ENCODE data around the gene LEMD3. TPM values are rescaled to one million over a fixed set of nuclear protein-coding genes. Genes with fewer than 3 reads are reported as not detected.

LEMD3 gene
- 26.7 and 29.2 TPM in 2 replicates for total RNA-seq

GRCh38 chr12:65169320-65170208, at the start of gene LEMD3:
LEMD3 (plus strand) TSS chr12:65169583; CDS start chr12:65169597, 14 bp downstream.
- H3K27ac Mint-ChIP-seq = peak within 1 kb of the TSS; percentile 99
- H3K4me3 Mint-ChIP-seq (ENCODE audit: low read depth) = peak within 1 kb of the TSS; percentile 99
- intact Hi-C loops (cut with micrococcal nuclease) = loop anchor here (1.0 to 2.0 kb wide), 4 partner anchors 13 to 559 kb away; partner anchors contain the start of gene RASSF3
- H3K27me3 Mint-ChIP-seq (ENCODE audit: low read depth) = peaks cover 2% of the 10 kb centered on the region
- H3K9me3 Mint-ChIP-seq = no peaks in the 10 kb centered on the region
- H3K4me1 Mint-ChIP-seq (ENCODE audit: low read depth) = peaks cover 24% of the 10 kb centered on the region
- DNase-seq (ENCODE audit: low spot score) = peak; percentile 88
- peaks cover 25% of the 10 kb centered on the region for H3K36me3 Mint-ChIP-seq (ENCODE audit: low read depth)

GRCh38 chr12:65121049-65121955, 48.1 kb upstream of the LEMD3 start, which contains the start of gene WIF1:
WIF1 (minus strand) TSS chr12:65121305; CDS start chr12:65121191, 114 bp downstream.
- intact Hi-C loops (cut with micrococcal nuclease) = loop anchor here (5.0 kb wide), 2 partner anchors 111 to 229 kb away; no protein-coding TSS in a partner anchor
- H3K27me3 Mint-ChIP-seq (ENCODE audit: low read depth) = peaks cover 34% of the 10 kb centered on the region
- no peak within 1 kb of the TSS for H3K27ac Mint-ChIP-seq
- peak within 1 kb of the TSS; percentile 37 for H3K4me3 Mint-ChIP-seq (ENCODE audit: low read depth)
- H3K9me3 Mint-ChIP-seq = no peaks in the 10 kb centered on the region
- DNase-seq (ENCODE audit: low spot score) = no peak
- peaks cover 5% of the 10 kb centered on the region for H3K4me1 Mint-ChIP-seq (ENCODE audit: low read depth)
- no peaks in the 10 kb centered on the region for H3K36me3 Mint-ChIP-seq (ENCODE audit: low read depth)

- intact Hi-C loops (cut with micrococcal nuclease) = loop anchor here (5.0 kb wide), 2 partner anchors 110 to 230 kb away; no protein-coding TSS in a partner anchor
- H3K27me3 Mint-ChIP-seq (ENCODE audit: low read depth) = peaks cover 32% of the 10 kb centered on the region
- DNase-seq (ENCODE audit: low spot score) = no peak
- H3K9me3 Mint-ChIP-seq = no peaks in the 10 kb centered on the region
- peak overlapping the region; percentile 37 for H3K4me3 Mint-ChIP-seq (ENCODE audit: low read depth)
- no peaks in the 10 kb centered on the region for H3K36me3 Mint-ChIP-seq (ENCODE audit: low read depth)
- H3K27ac Mint-ChIP-seq = no peak overlapping the region
- peaks cover 5% of the 10 kb centered on the region for H3K4me1 Mint-ChIP-seq (ENCODE audit: low read depth)
These were observed 47.4 kb upstream of the LEMD3 start for GRCh38 chr12:65121956-65122469.

DNA sequence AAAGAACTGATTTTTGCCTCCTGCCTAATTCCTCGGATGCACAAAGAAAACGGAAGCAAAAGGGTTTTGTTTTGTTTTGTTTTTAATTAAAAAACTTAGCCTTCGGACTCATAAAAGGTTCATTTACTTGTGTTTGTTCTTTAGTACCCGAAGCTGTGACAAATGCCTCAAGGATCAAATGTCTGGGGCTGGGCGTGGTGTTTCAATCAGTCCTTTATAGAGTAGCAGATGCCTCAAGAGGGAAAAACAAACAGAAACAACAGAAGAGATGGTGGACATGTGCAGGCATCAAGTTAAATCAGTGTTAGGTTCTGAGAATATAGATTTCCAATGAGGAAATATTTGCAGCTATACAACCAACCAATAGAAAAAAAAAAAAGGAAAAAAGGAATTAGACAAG, 46.7 kb upstream of the LEMD3 start:
- Mint-ChIP-seq H3K9me3 (no peaks in the 10 kb centered on the region), H3K4me1 (ENCODE audit: low read depth) (peaks cover 5% of the 10 kb centered on the region), H3K27ac (no peak overlapping the region), H3K36me3 (ENCODE audit: low read depth) (no peaks in the 10 kb centered on the region), H3K4me3 (ENCODE audit: low read depth) (no peak overlapping the region), H3K27me3 (ENCODE audit: low read depth) (peaks cover 29% of the 10 kb centered on the region)
- intact Hi-C loops (cut with micrococcal nuclease) = loop anchor here (1.0 to 5.0 kb wide), 3 partner anchors 110 to 326 kb away; no protein-coding TSS in a partner anchor
- no peak for DNase-seq (ENCODE audit: low spot score)

DNA sequence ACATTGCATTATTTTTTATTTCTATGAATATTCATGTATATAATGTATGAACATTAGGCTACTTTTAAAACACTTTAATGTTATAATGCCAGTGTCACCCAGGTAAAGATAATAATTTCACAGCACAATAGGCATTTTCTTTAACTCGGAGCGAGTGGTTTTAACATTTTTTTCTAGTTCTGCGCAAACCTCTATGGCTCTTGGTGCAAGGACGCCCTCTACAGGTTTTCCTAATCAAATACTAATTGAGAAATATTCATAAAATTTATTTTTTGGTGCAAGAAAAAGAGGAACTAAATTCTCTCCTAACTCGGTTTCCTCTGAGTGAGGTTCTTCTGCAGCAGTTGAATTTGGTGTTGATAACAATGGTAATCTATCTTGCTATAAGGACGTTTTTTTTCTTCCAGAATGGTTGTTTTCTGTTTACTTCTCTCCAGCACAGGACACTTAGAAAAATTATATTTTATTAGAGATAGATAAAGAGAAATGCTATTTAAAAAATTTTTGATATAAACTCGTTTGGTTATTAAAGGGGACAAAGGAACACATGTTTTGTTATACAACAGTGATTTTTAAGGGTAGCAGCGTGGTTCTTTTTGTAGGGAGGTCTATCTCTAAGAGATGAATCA, 45.8 kb upstream of the LEMD3 start:
- Mint-ChIP-seq H3K9me3 (no peaks in the 10 kb centered on the region), H3K4me3 (ENCODE audit: low read depth) (no peak overlapping the region), H3K4me1 (ENCODE audit: low read depth) (peaks cover 5% of the 10 kb centered on the region), H3K36me3 (ENCODE audit: low read depth) (no peaks in the 10 kb centered on the region), H3K27ac (no peak overlapping the region), H3K27me3 (ENCODE audit: low read depth) (peaks cover 27% of the 10 kb centered on the region)
- intact Hi-C loops (cut with micrococcal nuclease) = loop anchor here (1.0 to 5.0 kb wide), 3 partner anchors 109 to 327 kb away; no protein-coding TSS in a partner anchor
- DNase-seq (ENCODE audit: low spot score) = no peak

DNA sequence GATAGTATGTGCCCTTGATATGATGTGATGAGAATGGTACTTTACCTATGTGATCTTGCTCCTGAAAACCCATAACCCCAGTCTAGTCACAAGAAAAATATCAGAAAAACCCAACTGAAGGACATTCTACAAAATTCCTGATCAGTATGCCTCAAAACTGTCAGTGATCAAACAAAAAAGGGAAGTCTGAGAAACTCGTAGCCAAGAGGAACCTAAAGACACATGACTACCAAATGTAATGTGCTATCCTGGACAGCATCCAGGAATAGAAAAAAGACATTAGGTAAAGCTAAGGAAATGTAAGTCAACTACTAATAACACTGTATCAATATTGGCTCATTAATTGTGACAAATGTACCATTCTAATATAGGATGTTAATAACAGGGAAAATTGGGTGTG, 44.1 kb upstream of the LEMD3 start:
- intact Hi-C loops (cut with micrococcal nuclease) = no loop called here
- Mint-ChIP-seq H3K9me3 (no peaks in the 10 kb centered on the region), H3K4me1 (ENCODE audit: low read depth) (peaks cover 5% of the 10 kb centered on the region), H3K4me3 (ENCODE audit: low read depth) (no peak overlapping the region), H3K36me3 (ENCODE audit: low read depth) (no peaks in the 10 kb centered on the region), H3K27ac (no peak overlapping the region), H3K27me3 (ENCODE audit: low read depth) (peaks cover 25% of the 10 kb centered on the region)
- DNase-seq (ENCODE audit: low spot score) = no peak

- Mint-ChIP-seq H3K36me3 (ENCODE audit: low read depth) (no peaks in the 10 kb centered on the region), H3K4me1 (ENCODE audit: low read depth) (peaks cover 5% of the 10 kb centered on the region), H3K27ac (no peak overlapping the region), H3K9me3 (no peaks in the 10 kb centered on the region), H3K4me3 (ENCODE audit: low read depth) (no peak overlapping the region), H3K27me3 (ENCODE audit: low read depth) (peaks cover 19% of the 10 kb centered on the region)
- no peak for DNase-seq (ENCODE audit: low spot score)
- intact Hi-C loops (cut with micrococcal nuclease) = no loop called here
These were observed 43.4 kb upstream of the LEMD3 start for GRCh38 chr12:65125975-65126374.

- intact Hi-C loops (cut with micrococcal nuclease) = no loop called here
- H3K27me3 Mint-ChIP-seq (ENCODE audit: low read depth) = peaks cover 20% of the 10 kb centered on the region
- H3K4me3 Mint-ChIP-seq (ENCODE audit: low read depth) = no peak overlapping the region
- no peak for DNase-seq (ENCODE audit: low spot score)
- H3K27ac Mint-ChIP-seq = no peak overlapping the region
- no peaks in the 10 kb centered on the region for H3K36me3 Mint-ChIP-seq (ENCODE audit: low read depth)
- no peaks in the 10 kb centered on the region for H3K9me3 Mint-ChIP-seq
- H3K4me1 Mint-ChIP-seq (ENCODE audit: low read depth) = peaks cover 5% of the 10 kb centered on the region
These were observed 42.9 kb upstream of the LEMD3 start for GRCh38 chr12:65126482-65126881.

DNA sequence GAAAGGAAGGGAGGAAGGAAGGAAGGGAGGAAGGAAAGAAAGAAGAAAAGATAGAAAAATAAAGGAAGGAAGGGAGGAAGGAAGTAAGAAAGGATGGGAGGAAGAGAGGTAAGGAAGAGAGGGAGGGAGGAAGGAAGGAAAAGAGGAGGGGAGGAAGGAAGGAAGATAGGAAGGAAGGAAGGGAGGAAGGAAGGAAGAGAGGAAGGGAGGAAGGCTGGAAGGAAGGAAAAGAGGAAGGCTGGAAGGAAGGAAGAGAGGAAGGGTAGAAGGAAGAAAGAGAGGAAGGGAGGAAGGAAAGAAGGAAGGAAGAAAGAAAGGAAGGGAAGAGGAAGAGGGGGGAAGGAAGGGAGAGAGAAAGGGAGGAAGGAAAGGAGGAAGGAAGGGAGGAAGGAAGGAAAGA, 35.5 kb upstream of the LEMD3 start:
- no peaks in the 10 kb centered on the region for H3K4me1 Mint-ChIP-seq (ENCODE audit: low read depth)
- no peak overlapping the region for H3K27ac Mint-ChIP-seq
- H3K27me3 Mint-ChIP-seq (ENCODE audit: low read depth) = peaks cover 27% of the 10 kb centered on the region
- no peak for DNase-seq (ENCODE audit: low spot score)
- intact Hi-C loops (cut with micrococcal nuclease) = no loop called here
- H3K4me3 Mint-ChIP-seq (ENCODE audit: low read depth) = no peak overlapping the region
- H3K36me3 Mint-ChIP-seq (ENCODE audit: low read depth) = peaks cover 4% of the 10 kb centered on the region
- peaks cover 5% of the 10 kb centered on the region for H3K9me3 Mint-ChIP-seq

- no peak overlapping the region for H3K4me3 Mint-ChIP-seq (ENCODE audit: low read depth)
These were observed 30.0 kb upstream of the LEMD3 start for GRCh38 chr12:65139389-65139788.

DNA sequence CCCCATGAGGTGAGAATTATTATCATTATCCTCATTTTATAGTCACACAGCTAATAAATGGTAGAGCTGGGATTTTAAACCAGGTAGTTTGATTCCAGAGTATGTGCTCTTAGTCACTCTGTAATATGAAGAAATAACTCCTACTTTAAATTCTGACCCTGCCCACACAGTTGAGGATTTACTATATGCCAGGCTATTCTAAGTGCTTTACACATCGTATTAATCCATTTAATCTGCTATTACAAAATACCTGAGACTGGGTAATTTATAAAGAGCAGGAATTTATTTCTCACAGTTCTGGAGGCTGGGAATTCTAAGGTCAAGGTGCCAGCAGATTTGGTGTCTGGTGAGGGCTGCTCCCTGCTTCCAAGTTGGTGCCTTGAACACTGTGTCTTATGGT, 28.6 kb upstream of the LEMD3 start:
- H3K27me3 Mint-ChIP-seq (ENCODE audit: low read depth) = peaks cover 53% of the 10 kb centered on the region
- H3K4me1 Mint-ChIP-seq (ENCODE audit: low read depth) = no peaks in the 10 kb centered on the region
- H3K9me3 Mint-ChIP-seq = peaks cover 5% of the 10 kb centered on the region
- peaks cover 4% of the 10 kb centered on the region for H3K36me3 Mint-ChIP-seq (ENCODE audit: low read depth)
- no peak for DNase-seq (ENCODE audit: low spot score)
- no peak overlapping the region for H3K4me3 Mint-ChIP-seq (ENCODE audit: low read depth)
- no peak overlapping the region for H3K27ac Mint-ChIP-seq
- intact Hi-C loops (cut with micrococcal nuclease) = no loop called here

More at GRCh38 chr12:65139389-65139788, 30.0 kb upstream of the LEMD3 start:
- Mint-ChIP-seq H3K27me3 (ENCODE audit: low read depth) (peaks cover 42% of the 10 kb centered on the region), H3K27ac (no peak overlapping the region), H3K4me1 (ENCODE audit: low read depth) (no peaks in the 10 kb centered on the region), H3K9me3 (peaks cover 5% of the 10 kb centered on the region), H3K36me3 (ENCODE audit: low read depth) (peaks cover 4% of the 10 kb centered on the region)
- no peak for DNase-seq (ENCODE audit: low spot score)
- intact Hi-C loops (cut with micrococcal nuclease) = no loop called here

GRCh38 chr12:65147312-65147905, 22.0 kb upstream of the LEMD3 start:
- peaks cover 63% of the 10 kb centered on the region for H3K27me3 Mint-ChIP-seq (ENCODE audit: low read depth)
- no peak overlapping the region for H3K27ac Mint-ChIP-seq
- no peak for DNase-seq (ENCODE audit: low spot score)
- H3K4me1 Mint-ChIP-seq (ENCODE audit: low read depth) = peaks cover 4% of the 10 kb centered on the region
- intact Hi-C loops (cut with micrococcal nuclease) = no loop called here
- H3K4me3 Mint-ChIP-seq (ENCODE audit: low read depth) = no peak overlapping the region
- no peaks in the 10 kb centered on the region for H3K36me3 Mint-ChIP-seq (ENCODE audit: low read depth)
- no peaks in the 10 kb centered on the region for H3K9me3 Mint-ChIP-seq
